Measurements from ENCODE around the gene KCNIP4.

Gene KCNIP4

GRCh38 chr4:21765810-21766407 lies 182.7 kb downstream of the KCNIP4 start:
- no peak for DNase-seq (ENCODE audit: low read depth in 2 of 2)

- no peak for DNase-seq (ENCODE audit: low read depth in 2 of 2)
These were observed 184.7 kb downstream of the KCNIP4 start for GRCh38 chr4:21763855-21764254.

GRCh38 chr4:21757248-21757647 lies 191.3 kb downstream of the KCNIP4 start:
- DNase-seq (ENCODE audit: low read depth in 2 of 2), result no peak

DNA sequence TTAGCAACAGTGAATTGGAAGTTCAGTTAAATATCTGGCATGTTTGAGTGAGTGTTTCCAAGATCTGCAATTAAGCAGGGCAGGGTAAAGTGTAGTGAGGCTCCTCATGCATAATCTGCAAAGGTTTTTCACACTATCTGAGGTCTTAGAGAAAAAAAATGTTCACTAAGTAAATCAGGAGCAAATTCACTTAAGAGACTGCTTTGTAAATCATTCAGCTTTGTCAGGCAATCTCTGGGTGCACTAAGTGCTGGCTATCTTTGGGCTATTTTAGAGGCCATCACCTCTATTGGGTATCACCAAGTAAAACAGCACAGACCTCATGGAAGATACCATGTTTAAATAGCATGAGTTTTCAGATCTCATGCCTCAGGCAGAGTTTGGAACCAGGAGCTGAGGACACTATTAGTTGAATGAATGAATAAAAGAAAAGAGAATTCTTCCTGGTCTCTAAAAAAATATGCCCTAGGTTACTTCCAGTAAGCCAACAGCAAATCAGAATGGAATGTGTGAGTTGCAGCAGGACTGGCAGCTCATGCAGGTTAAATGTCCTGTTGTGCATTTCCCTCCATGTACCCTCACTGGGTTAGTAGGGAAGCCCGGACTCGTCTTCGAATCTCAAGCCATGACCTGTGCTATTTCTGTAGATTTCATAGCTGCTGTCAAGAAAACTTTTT lies 195.3 kb downstream of the KCNIP4 start:
- no peak for DNase-seq (ENCODE audit: low read depth in 2 of 2)

- DNase-seq (ENCODE audit: low read depth in 2 of 2), result no peak
These were observed 196.0 kb downstream of the KCNIP4 start for GRCh38 chr4:21752616-21753015.

- DNase-seq (ENCODE audit: low read depth in 2 of 2), result no peak
These were observed 198.6 kb downstream of the KCNIP4 start for GRCh38 chr4:21749924-21750323.

GRCh38 chr4:21749412-21749811 lies 199.2 kb downstream of the KCNIP4 start:
- no peak for DNase-seq (ENCODE audit: low read depth in 2 of 2)

- no peak for DNase-seq (ENCODE audit: low read depth in 2 of 2)
These were observed 204.5 kb downstream of the KCNIP4 start for GRCh38 chr4:21744046-21744445.

GRCh38 chr4:21742326-21742725 lies 206.2 kb downstream of the KCNIP4 start:
- no peak for DNase-seq (ENCODE audit: low read depth in 2 of 2)

DNA sequence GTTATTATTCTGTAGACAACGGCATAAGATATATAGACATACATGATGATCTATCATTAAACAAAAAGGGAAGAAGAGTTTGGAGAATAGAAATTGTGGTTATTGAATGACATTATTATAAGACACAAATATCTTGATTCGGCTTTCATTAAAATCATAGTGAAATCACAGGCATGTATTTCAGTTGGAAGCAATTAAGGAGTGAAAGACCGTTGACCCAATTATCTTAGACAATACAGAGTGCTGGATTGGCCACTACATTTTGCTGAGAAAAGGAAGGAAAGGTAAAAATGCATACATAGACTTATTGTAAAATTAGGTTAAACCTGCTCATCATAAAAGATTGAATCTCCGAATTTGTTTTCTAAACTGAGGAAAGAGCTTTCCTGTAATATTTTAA lies 209.8 kb downstream of the KCNIP4 start:
- DNase-seq (ENCODE audit: low read depth in 2 of 2), result no peak

- DNase-seq (ENCODE audit: low read depth in 2 of 2), result no peak
These were observed 212.7 kb downstream of the KCNIP4 start for GRCh38 chr4:21735866-21736265.

DNA sequence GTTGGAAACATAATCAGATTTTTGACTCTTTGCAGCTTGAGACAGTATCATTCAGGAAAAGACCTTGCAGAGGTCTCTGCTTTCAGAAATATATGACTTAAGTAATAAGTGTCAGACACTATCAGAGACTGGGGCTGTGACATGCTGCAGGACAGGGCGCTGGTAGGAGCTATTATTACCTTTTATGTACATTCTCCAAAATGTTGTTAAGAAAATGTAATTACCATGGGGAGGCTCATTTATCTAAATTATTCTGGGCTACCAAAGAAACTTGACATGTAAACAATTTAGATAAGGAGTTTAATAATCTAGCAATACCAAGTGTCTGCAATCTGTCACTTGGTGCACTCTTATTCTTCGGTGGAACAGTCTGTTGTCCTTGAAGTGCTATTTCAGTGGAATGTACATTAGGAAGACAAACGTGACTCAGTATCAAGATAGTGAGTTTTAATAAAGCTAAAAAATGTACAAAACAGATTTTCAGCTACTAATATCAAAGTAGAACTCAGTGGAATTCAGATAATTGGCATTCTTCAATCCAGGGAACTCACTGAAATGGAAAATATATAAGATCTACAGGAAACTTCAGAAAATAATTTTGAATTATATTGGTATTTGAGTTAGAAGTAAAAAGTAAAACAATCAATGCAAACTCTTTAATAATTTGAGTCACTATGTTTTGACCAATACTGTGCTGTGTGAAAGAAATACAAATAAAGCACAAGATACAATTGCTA lies 214.5 kb downstream of the KCNIP4 start:
- no peak for DNase-seq (ENCODE audit: low read depth in 2 of 2)

DNA sequence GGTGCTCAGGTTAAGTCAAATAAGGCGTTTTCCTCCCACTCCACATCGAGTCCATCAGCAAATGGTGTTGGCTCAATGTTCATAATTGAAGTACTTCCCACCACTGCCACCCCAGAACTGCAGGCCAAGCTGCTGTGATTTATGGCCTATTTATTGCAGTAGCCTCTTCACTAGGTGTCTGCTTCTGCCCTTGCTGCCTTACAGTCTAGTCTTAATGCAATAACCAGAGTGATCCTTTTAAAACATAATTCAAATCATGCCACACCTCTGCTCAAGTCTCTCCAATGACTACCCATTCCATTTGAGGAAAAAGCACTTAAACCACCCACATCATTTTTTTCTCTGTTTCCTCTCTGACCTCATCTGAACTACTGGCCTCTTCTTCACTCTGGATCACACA lies 220.3 kb downstream of the KCNIP4 start:
- no peak for DNase-seq (ENCODE audit: low read depth in 2 of 2)

GRCh38 chr4:21726255-21726815 lies 222.2 kb downstream of the KCNIP4 start:
- no peak for DNase-seq (ENCODE audit: low read depth in 2 of 2)

GRCh38 chr4:21722157-21722839 lies 226.3 kb downstream of the KCNIP4 start:
- DNase-seq (ENCODE audit: low read depth in 2 of 2), result no peak

- no peak for DNase-seq (ENCODE audit: low read depth in 2 of 2)
These were observed 232.0 kb downstream of the KCNIP4 start for GRCh38 chr4:21716531-21716930.

DNA sequence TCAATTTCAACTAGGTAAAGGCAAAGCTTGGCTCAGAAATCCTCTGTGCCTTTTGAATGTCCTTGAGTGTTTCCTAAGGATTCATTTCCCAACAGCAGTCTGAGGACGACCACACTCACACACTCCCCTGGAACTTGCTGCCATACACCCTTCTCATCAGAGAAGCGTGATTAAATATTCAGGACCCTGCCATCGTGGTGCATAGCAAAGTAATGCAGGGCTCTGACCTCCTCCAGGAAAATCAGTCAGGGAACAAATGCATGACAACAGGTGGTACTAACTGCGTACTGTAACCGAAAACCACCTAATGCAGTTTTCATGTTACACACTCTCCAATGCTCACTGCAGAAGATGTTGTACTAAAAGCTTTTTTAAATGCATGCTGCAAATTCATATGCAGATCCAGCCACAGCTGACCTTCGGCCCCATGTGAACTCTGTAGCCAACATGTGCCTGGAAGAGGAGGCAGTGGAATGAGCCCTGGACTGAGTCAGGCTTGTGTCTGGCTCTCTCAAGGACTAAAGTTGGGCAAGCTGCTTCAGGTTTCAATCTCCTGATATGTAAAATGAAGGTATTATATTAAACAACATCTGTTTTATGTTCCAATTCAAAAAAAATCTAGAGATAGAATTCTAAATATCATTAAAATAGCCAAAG lies 238.3 kb downstream of the KCNIP4 start:
- DNase-seq (ENCODE audit: low read depth in 2 of 2), result no peak

DNA sequence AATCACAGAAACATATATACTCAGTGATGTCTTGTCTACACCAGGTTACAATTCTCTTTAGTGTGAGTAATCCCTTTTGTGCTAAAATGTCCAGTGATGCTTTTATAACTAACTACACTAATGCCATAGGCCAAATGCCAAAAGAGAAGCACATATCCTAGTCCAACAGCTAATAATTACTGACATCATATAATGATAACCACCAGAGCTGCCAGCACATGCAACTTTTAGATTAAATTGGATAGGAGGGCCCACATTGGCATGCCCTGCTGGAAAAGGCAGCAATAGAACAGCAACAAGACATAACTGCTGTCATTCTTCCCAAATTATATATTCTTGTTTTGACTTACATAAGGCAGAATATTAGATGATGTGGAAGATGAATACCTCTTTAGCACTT lies 238.8 kb downstream of the KCNIP4 start:
- no peak for DNase-seq (ENCODE audit: low read depth in 2 of 2)

- no peak for DNase-seq (ENCODE audit: low read depth in 2 of 2)
These were observed 239.5 kb downstream of the KCNIP4 start for GRCh38 chr4:21709031-21709430.

DNA sequence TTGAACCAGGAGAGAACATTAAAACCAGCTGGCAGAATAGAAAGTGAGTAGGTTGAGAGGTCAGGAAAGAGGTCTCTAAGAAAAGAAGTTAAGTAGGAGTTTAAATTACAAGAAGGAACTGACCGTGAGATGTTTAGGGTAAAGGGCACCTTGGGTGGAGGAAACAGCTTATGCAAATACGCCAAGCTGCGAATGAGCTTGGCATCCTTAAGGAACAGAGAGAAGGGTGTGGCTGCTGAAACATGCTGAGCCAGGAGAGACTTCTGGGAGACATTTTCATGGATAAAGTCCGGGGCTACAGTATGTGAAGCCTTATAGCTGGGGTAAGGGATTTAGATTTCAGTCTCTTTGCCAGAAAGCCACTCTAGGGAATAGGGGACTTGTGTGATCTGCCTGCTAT lies 249.1 kb downstream of the KCNIP4 start:
- DNase-seq (ENCODE audit: low read depth in 2 of 2), result no peak

DNA sequence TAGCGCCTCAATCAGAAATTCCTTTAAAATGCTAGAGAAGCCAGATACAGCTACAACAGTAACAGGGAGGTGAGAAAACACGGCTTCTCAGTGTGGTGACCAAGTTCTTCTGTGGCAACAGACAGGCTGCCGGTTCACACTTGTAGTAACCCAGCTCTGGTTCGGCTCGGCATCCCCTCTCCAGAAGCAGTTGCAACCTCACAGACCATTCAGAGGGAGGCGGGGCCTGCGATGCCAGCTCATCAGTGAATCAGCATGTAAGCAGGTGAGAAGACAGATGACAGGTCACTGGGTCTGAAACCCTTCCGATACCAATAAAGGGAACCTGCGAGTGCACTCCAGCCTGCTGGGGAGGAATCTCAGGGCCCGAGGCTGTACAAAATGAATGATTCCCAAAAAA lies 251.0 kb downstream of the KCNIP4 start:
- DNase-seq (ENCODE audit: low read depth in 2 of 2), result no peak

- no peak for DNase-seq (ENCODE audit: low read depth in 2 of 2)
These were observed 253.4 kb downstream of the KCNIP4 start for GRCh38 chr4:21695141-21695540.

Data from stimulated activated CD8-positive, alpha-beta memory T cell treated with anti-CD3 and anti-CD28 coated beads, Interleukin-7, amount 100 ng/mL, for 1 hour (primary cell).